Sigmoid colon (tissue), 7 donors: ENCODE results near the gene MAP4. TPM values are rescaled to one million over a fixed set of nuclear protein-coding genes. Genes with fewer than 3 reads are reported as not detected.

Experiments
- DNase-seq: peaks from one replicate; pipeline ENCODE4 v3.0.0-alpha.2; 2019
- H3K27ac ChIP-seq, 4 donors: fragments of 200-600 bp; sonication (generic); one replicate each; pipeline ENCODE4 v1.5.1; 2016 to 2019; ENCODE audit warnings: mild to moderate bottlenecking in 1 of 4
- H3K27me3 ChIP-seq, 3 donors: fragments of 200-600 bp; sonication (generic); one replicate each; pipeline ENCODE4 v1.5.1; 2019; ENCODE audit warnings: mild to moderate bottlenecking in 1 of 3
- H3K36me3 ChIP-seq, 4 donors: fragments of 200-600 bp; sonication (generic); one replicate each; pipeline ENCODE4 v1.5.1; 2016 to 2019
- H3K4me1 ChIP-seq, 4 donors: fragments of 200-600 bp; sonication (generic); one replicate each; pipeline ENCODE4 v1.5.1; 2017 to 2019
- H3K4me3 ChIP-seq, 4 donors: fragments of 200-600 bp; sonication (generic); one replicate each; pipeline ENCODE4 v1.5.1; 2017 to 2019; ENCODE audit warnings: mild to moderate bottlenecking in 2 of 4, moderate library complexity in 1 of 4
- H3K9me3 ChIP-seq, 4 donors: fragments of 200-600 bp in 3 of 4; sonication (generic) in 3 of 4; one replicate each; pipeline versions ENCODE4 v1.5.1 to v1.6.1; 2013 to 2019
- CTCF ChIP-seq, 4 experiments: fragments of 450-650 bp in 3 of 4; fragments of 200-600 bp in 1 of 4; IDR thresholded peaks; one replicate each; pipeline ENCODE4 v1.5.1; 2016 to 2019; ENCODE audit warnings: antibody characterized with exemption in 4 of 4, mild to moderate bottlenecking in 3 of 4, moderate library complexity in 2 of 4
- EP300 ChIP-seq, 4 donors: sonication (generic); formaldehyde crosslinking; IDR thresholded peaks; one replicate each; pipeline ENCODE4 v1.6.1; 2017; ENCODE audit warnings: antibody characterized with exemption in 4 of 4
- POLR2A ChIP-seq, 2 donors: fragments of 450-650 bp; IDR thresholded peaks; one replicate each; pipeline ENCODE4 v1.6.1; 2016; ENCODE audit warnings: antibody characterized with exemption in 2 of 2, mild to moderate bottlenecking in 2 of 2, moderate library complexity in 2 of 2
- POLR2AphosphoS5 ChIP-seq, 4 donors: sonication (generic); formaldehyde crosslinking; IDR thresholded peaks; one replicate each; pipeline ENCODE4 v1.6.1; 2017; ENCODE audit warnings: antibody characterized with exemption in 4 of 4
- WGBS, 2 donors: extraction: QIAGEN DNeasy Blood & Tissue Kit; methylation state at CpG; one replicate each; pipeline ENCODE4 v1.1.7; 2013; 5-methylcytosine and 5-hydroxymethylcytosine counted together
- intact Hi-C: fragments of 100-400 bp; cut with DNase I; formaldehyde crosslinking; loops from one replicate; pipeline ENCODE4 v1.15.1; 2023
- polyA plus RNA-seq, 3 donors: library from polyadenylated mRNA; stranded (reverse); fragments of 200-250 nt; gene quantifications; one replicate each; pipeline ENCODE4 v1.2.3, GENCODE V29; 2013
- total RNA-seq, 4 donors: library from RNA; depleted of rRNA; stranded (reverse); fragments of >200 nt; gene quantifications; one replicate each; pipeline ENCODE4 v1.1.0, GENCODE V29; 2016
- donor health status: healthy with polysubstance abuse.
- donor health status: Bipolar disorder and iron deficiency.
- donor health status: healthy.

Gene MAP4
- total and polyA plus RNA-seq, 7 donors = 41.2 to 266 (median 138) TPM

GRCh38 chr3:47984075-47984728 is 32.0 kb downstream of the MAP4 start:
- Histone ChIP-seq H3K27me3 (no peaks in the 10 kb centered on the region), H3K27ac (no peak overlapping the region), H3K4me1 (peaks cover 0 to 43% (median 21%) of the 10 kb centered on the region in 4 donors), H3K36me3 (peaks cover 0 to 3% (median 0%) of the 10 kb centered on the region in 4 donors), H3K4me3 (no peak overlapping the region), H3K9me3 (no peaks in the 10 kb centered on the region)
- TF ChIP-seq POLR2A (IDR thresholded peaks at IDR 0.05) (no peak), EP300 (IDR thresholded peaks at IDR 0.05) (no peak), POLR2AphosphoS5 (IDR thresholded peaks at IDR 0.05) (no peak), CTCF (IDR thresholded peaks at IDR 0.05) (no peak)
- intact Hi-C loops = no loop called here
- DNase-seq = no peak
- 85 to 87% methylated on average over 3 of the region's 3 CpGs for WGBS, 2 donors

- Histone ChIP-seq H3K4me1 (peaks cover 0 to 37% (median 19%) of the 10 kb centered on the region in 4 donors), H3K27me3 (no peaks in the 10 kb centered on the region), H3K4me3 (no peak overlapping the region), H3K27ac (no peak overlapping the region), H3K9me3 (no peaks in the 10 kb centered on the region), H3K36me3 (no peaks in the 10 kb centered on the region)
- WGBS, 2 donors = 22 to 66% methylated on average over 2 of the region's 2 CpGs
- TF ChIP-seq EP300 (IDR thresholded peaks at IDR 0.05) (no peak), CTCF (IDR thresholded peaks at IDR 0.05) (no peak), POLR2AphosphoS5 (IDR thresholded peaks at IDR 0.05) (no peak), POLR2A (IDR thresholded peaks at IDR 0.05) (no peak)
- no peak for DNase-seq
- intact Hi-C loops = no loop called here
These were observed 35.4 kb downstream of the MAP4 start for GRCh38 chr3:47980795-47981194.

- H3K9me3 ChIP-seq = no peaks in the 10 kb centered on the region
- no peaks in the 10 kb centered on the region for H3K27me3 ChIP-seq
- no peak overlapping the region for H3K4me3 ChIP-seq
- intact Hi-C loops = loop anchor here (5.0 kb wide), 1 partner anchor 77 kb away; no protein-coding TSS in a partner anchor
- no peak for DNase-seq
- H3K36me3 ChIP-seq = no peaks in the 10 kb centered on the region
- TF ChIP-seq EP300 (IDR thresholded peaks at IDR 0.05) (no peak), POLR2A (IDR thresholded peaks at IDR 0.05) (no peak), POLR2AphosphoS5 (IDR thresholded peaks at IDR 0.05) (no peak), CTCF (IDR thresholded peaks at IDR 0.05) (no peak)
- 97 to 100% methylated on average over 1 of the region's 1 CpG for WGBS, 2 donors
- no peak overlapping the region for H3K27ac ChIP-seq
- peaks cover 0 to 22% (median 11%) of the 10 kb centered on the region in 4 donors for H3K4me1 ChIP-seq
These were observed 37.1 kb downstream of the MAP4 start for GRCh38 chr3:47979070-47979469.

GRCh38 chr3:47978386-47978785 is 37.8 kb downstream of the MAP4 start:
- TF ChIP-seq POLR2AphosphoS5 (IDR thresholded peaks at IDR 0.05) (no peak), POLR2A (IDR thresholded peaks at IDR 0.05) (no peak), CTCF (IDR thresholded peaks at IDR 0.05) (no peak), EP300 (IDR thresholded peaks at IDR 0.05) (no peak)
- intact Hi-C loops = loop anchor here (5.0 kb wide), 1 partner anchor 76 kb away; no protein-coding TSS in a partner anchor
- DNase-seq = no peak
- peaks cover 0 to 16% (median 6%) of the 10 kb centered on the region in 4 donors for H3K4me1 ChIP-seq
- H3K9me3 ChIP-seq = no peaks in the 10 kb centered on the region
- H3K27me3 ChIP-seq = no peaks in the 10 kb centered on the region
- H3K36me3 ChIP-seq = no peaks in the 10 kb centered on the region
- H3K4me3 ChIP-seq = no peak overlapping the region
- WGBS, 2 donors = 98% methylated on average over 8 of the region's 8 CpGs
- H3K27ac ChIP-seq = no peak overlapping the region
